HCT116 (cell line): ENCODE results near the gene SEC61A1. TPM values are rescaled to one million over a fixed set of nuclear protein-coding genes. Genes with fewer than 3 reads are reported as not detected.

Experiments used
- ATAC-seq: fragments of 200-7000 bp; cut with Tn5 transposase; 2 replicates; pipeline ENCODE4 v1.9.1; 2020; ENCODE audit warnings: mild to moderate bottlenecking, moderate library complexity
- BruUV-seq: library from RNA; stranded (reverse); fragments of 400-500 nt; replicated peaks from 2 replicates; lab custom pipeline; 2021; lab: Mats Ljungman, UMichigan
- CTCF ChIA-PET: fragments of 300-600 bp; sonication (Branson Sonifier 250); formaldehyde crosslinking; loops from one replicate; lab custom pipeline; 2021; ENCODE audit warnings: antibody characterized with exemption; lab: Charles Lee
- POLR2A ChIA-PET: fragments of 300-600, 350-600 bp; sonication (Branson Sonifier 250); formaldehyde crosslinking; loops from one replicate; lab custom pipeline; 2021; ENCODE audit warnings: antibody characterized with exemption; lab: Charles Lee
- RAD21 ChIA-PET, 2 experiments: fragments of 300-600 bp; sonication (Branson Sonifier 250); formaldehyde crosslinking; loops; one replicate each; lab custom pipeline; 2023; ENCODE audit warnings: low total read pairs in 2 of 2; ENCODE audit not compliant: uncharacterized antibody in 2 of 2, unreplicated experiment in 2 of 2, low non-redundant PET in 1 of 2; lab: Charles Lee
- DNase-seq: peaks from one replicate; pipeline ENCODE4 v3.0.0-alpha.2; 2010; ENCODE audit warnings: low read depth, low spot score
- H2AFZ ChIP-seq: fragments of 200-600 bp; shearing (Covaris generic), sonication (generic); 2 replicates; pipeline ENCODE4 v1.6.1; 2017; ENCODE audit warnings: low read depth, mixed run types, mixed read lengths, antibody characterized with exemption, low read length; ENCODE audit not compliant: poor library complexity, severe bottlenecking
- H3K27ac ChIP-seq: 2 replicates; pipeline ENCODE4 v1.5.1; 2012; ENCODE audit warnings: low read depth, low read length
- H3K27me3 ChIP-seq: fragments of 200-600 bp; sonication (generic); 2 replicates; pipeline ENCODE4 v1.6.1; 2016; ENCODE audit warnings: mixed run types, low read length, mixed read lengths; ENCODE audit not compliant: insufficient read depth
- H3K36me3 ChIP-seq, 2 experiments: fragments of 200-500 bp in 1 of 2; fragments of 200-600 bp in 1 of 2; sonication (Bioruptor generic) in 1 of 2; sonication (generic) in 1 of 2; 2 replicates each; pipeline versions ENCODE4 v1.5.1 to v1.6.1; 2014 to 2016; ENCODE audit warnings: low read length in 2 of 2, inconsistent platforms in 1 of 2, mixed read lengths in 1 of 2, mixed run types in 1 of 2; ENCODE audit not compliant: insufficient read depth in 2 of 2, control insufficient read depth in 1 of 2
- H3K4me1 ChIP-seq, 2 experiments: fragments of 200-600 bp in 1 of 2; sonication (generic) in 1 of 2; 2 replicates each; pipeline versions ENCODE4 v1.5.1 to v1.6.1; 2012 to 2017; ENCODE audit warnings: low read length in 2 of 2, inconsistent platforms in 1 of 2, mild to moderate bottlenecking in 1 of 2, mixed read lengths in 1 of 2, mixed run types in 1 of 2, moderate library complexity in 1 of 2; ENCODE audit not compliant: insufficient read depth in 2 of 2, control insufficient read depth in 1 of 2
- H3K4me2 ChIP-seq: fragments of 200-600 bp; sonication (generic); 2 replicates; pipeline ENCODE4 v1.6.1; 2017; ENCODE audit warnings: mixed run types, low read length, mixed read lengths
- H3K4me3 ChIP-seq, 2 experiments: fragments of 200-600 bp in 1 of 2; sonication (generic) in 1 of 2; replicated peaks in 1 of 2; 2 replicates each; pipeline ENCODE4 v1.5.1; 2011 to 2016; ENCODE audit warnings: low read length in 2 of 2, control low read depth in 1 of 2, low read depth in 1 of 2, mild to moderate bottlenecking in 1 of 2, mixed read lengths in 1 of 2, mixed run types in 1 of 2
- H3K79me2 ChIP-seq: fragments of 200-600 bp; sonication (generic); 2 replicates; pipeline ENCODE4 v1.6.1; 2017; ENCODE audit warnings: mild to moderate bottlenecking, mixed run types, low read length, moderate library complexity, mixed read lengths; ENCODE audit not compliant: insufficient read depth
- H3K9ac ChIP-seq: fragments of 200-600 bp; sonication (generic); 2 replicates; pipeline ENCODE4 v1.6.1; 2016; ENCODE audit warnings: low read length, mixed read lengths
- H3K9me2 ChIP-seq: fragments of 200-600 bp; sonication (generic), shearing (Covaris generic); 2 replicates; pipeline ENCODE4 v1.6.1; 2017; ENCODE audit warnings: mixed run types, mild to moderate bottlenecking, moderate library complexity; ENCODE audit not compliant: insufficient read depth
- H3K9me3 ChIP-seq, 2 experiments: fragments of 200-500 bp in 1 of 2; fragments of 200-600 bp in 1 of 2; sonication (Bioruptor generic) in 1 of 2; sonication (generic) in 1 of 2; 2 replicates each; pipeline ENCODE4 v1.6.1; 2014 to 2017; ENCODE audit warnings: low read length in 2 of 2, mixed read lengths in 2 of 2, inconsistent platforms in 1 of 2, low read depth in 1 of 2, mild to moderate bottlenecking in 1 of 2, mixed run types in 1 of 2, moderate library complexity in 1 of 2; ENCODE audit not compliant: control insufficient read depth in 1 of 2, insufficient read depth in 1 of 2
- H4K20me1 ChIP-seq: fragments of 200-600 bp; sonication (generic), shearing (Covaris generic); 2 replicates; pipeline ENCODE4 v1.6.1; 2017; ENCODE audit warnings: mixed run types, mild to moderate bottlenecking, moderate library complexity; ENCODE audit not compliant: insufficient read depth
- CBX3 ChIP-seq: IDR thresholded peaks from 2 replicates; pipeline ENCODE4 v1.6.1; 2012; ENCODE audit warnings: low read depth
- EGR1 ChIP-seq: IDR thresholded peaks from 2 replicates; pipeline ENCODE4 v1.6.1; 2012; ENCODE audit warnings: low read depth
- ELF1 ChIP-seq: IDR thresholded peaks from 2 replicates; pipeline ENCODE4 v1.6.1; 2012; ENCODE audit warnings: low read depth, borderline replicate concordance
- EZH2 ChIP-seq: fragments of 200-600 bp; sonication (generic); IDR thresholded peaks from 2 replicates; pipeline ENCODE4 v1.6.1; 2017; ENCODE audit warnings: antibody characterized with exemption, mixed run types
- EZH2phosphoT487 ChIP-seq: fragments of 200-600 bp; IDR thresholded peaks from 2 replicates; pipeline ENCODE4 v1.6.1; 2018; ENCODE audit warnings: antibody characterized with exemption, borderline replicate concordance
- FOSL1 ChIP-seq: IDR thresholded peaks from 2 replicates; pipeline ENCODE4 v1.6.1; 2012; ENCODE audit warnings: low read depth
- POLR2A ChIP-seq: IDR thresholded peaks from 2 replicates; pipeline ENCODE4 v1.7.0; 2011; ENCODE audit warnings: borderline replicate concordance; ENCODE audit not compliant: insufficient read depth, insufficient read length; ENCODE audit errors: extremely low read depth
- SIN3A ChIP-seq: IDR thresholded peaks from 2 replicates; pipeline ENCODE4 v1.6.1; 2012; ENCODE audit warnings: low read depth
- SP1 ChIP-seq: IDR thresholded peaks from 2 replicates; pipeline ENCODE4 v1.6.1; 2012; ENCODE audit warnings: low read depth
- SRF ChIP-seq: IDR thresholded peaks from 2 replicates; pipeline ENCODE4 v1.6.1; 2012; ENCODE audit warnings: low read depth
- TCF7L2 ChIP-seq: IDR thresholded peaks from 2 replicates; pipeline ENCODE4 v1.7.0; 2011; ENCODE audit warnings: borderline replicate concordance, inconsistent platforms; ENCODE audit not compliant: insufficient read depth, insufficient read length; ENCODE audit errors: extremely low read depth
- YY1 ChIP-seq: IDR thresholded peaks from 2 replicates; pipeline ENCODE4 v1.6.1; 2011; ENCODE audit warnings: low read length, low read depth, moderate library complexity, mild to moderate bottlenecking; ENCODE audit not compliant: insufficient replicate concordance; ENCODE audit errors: extremely low read depth
- ZFX ChIP-seq: fragments of 450-650 bp; IDR thresholded peaks from 2 replicates; pipeline ENCODE4 v1.6.1; 2017
- ZNF274 ChIP-seq: fragments of 200-500 bp; sonication (Bioruptor generic); IDR thresholded peaks from 2 replicates; pipeline ENCODE4 v1.6.1; 2014; ENCODE audit warnings: mild to moderate bottlenecking, low read depth, low read length, inconsistent platforms
- intact Hi-C: fragments of 100-400 bp; cut with micrococcal nuclease; formaldehyde crosslinking; loops from 2 replicates; pipeline ENCODE4 v1.10.0; 2022
- total RNA-seq: library from RNA; stranded (reverse); gene quantifications from one replicate; pipeline ENCODE4 v1.2.1, GENCODE V29; 2021; ENCODE audit not compliant: unreplicated experiment
- TF ChIP-seq, protein P1 (sequence below): IDR thresholded peaks from 2 replicates; pipeline ENCODE4 v1.6.1; 2012
- TF ChIP-seq, protein P2 (sequence below), 3 experiments: fragments of 200-600 bp in 1 of 3; sonication (generic) in 1 of 3; IDR thresholded peaks in 2 of 3; conservative IDR thresholded peaks in 1 of 3; 2 replicates each; pipeline ENCODE4 v1.5.1; 2012 to 2017; ENCODE audit warnings: low read depth in 2 of 3, low read length in 2 of 3, antibody characterized with exemption in 1 of 3, borderline replicate concordance in 1 of 3, control low read depth in 1 of 3, mild to moderate bottlenecking in 1 of 3, mixed read lengths in 1 of 3, mixed run types in 1 of 3, moderate library complexity in 1 of 3; ENCODE audit not compliant: insufficient read depth in 1 of 3
- TF ChIP-seq, protein P3 (sequence below): IDR thresholded peaks from 2 replicates; pipeline ENCODE4 v1.6.1; 2011; ENCODE audit warnings: mild to moderate bottlenecking, low read length, moderate library complexity; ENCODE audit not compliant: insufficient replicate concordance; ENCODE audit errors: extremely low read depth

SEC61A1 gene
- total RNA-seq, 1 experiment from 2014 or later: 176 TPM

DNA sequence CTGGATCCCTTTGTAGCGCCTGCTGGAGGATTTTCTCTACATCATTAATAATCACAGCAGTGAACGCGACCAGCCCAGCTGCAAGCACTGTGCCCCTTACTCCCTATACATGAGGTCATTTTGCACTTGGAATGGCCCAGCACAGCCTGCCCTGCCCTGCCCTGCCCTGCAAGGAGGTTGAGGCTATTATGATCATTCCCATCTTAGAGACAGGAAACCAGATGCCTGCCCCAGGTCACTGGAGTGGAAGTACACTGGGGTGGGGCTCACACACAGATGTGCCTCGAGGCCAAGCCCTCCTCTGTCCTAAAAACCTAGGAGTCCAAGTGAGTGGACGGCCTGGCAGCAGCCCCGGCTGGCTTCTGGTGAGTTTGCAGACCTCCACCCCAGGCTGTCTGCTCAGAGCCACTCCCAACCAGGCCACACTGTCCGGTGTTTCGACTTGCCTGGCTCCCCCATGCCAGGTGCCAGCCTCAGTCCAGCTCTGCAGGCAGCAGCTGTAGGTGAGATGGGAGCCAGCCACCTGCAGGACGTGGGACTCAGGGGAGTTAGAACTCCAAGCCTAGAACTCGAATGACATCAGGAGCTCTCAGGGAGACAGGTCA is 30.4 kb upstream of the SEC61A1 start:
- no peak overlapping the region for H3K27ac ChIP-seq
- no peak for ATAC-seq
- H3K4me2 ChIP-seq: no peak overlapping the region
- H3K9me2 ChIP-seq: no peaks in the 10 kb centered on the region
- ChIA-PET RAD21 (no interaction called here), CTCF (no interaction called here)
- H3K4me3 ChIP-seq: no peak overlapping the region
- no peaks in the 10 kb centered on the region for H4K20me1 ChIP-seq
- no peaks in the 10 kb centered on the region for H3K27me3 ChIP-seq
- no peaks in the 10 kb centered on the region for H3K79me2 ChIP-seq
- no peak for DNase-seq
- TF ChIP-seq CBX3: no peak
- no peak for TF ChIP-seq SRF
- no peak for TF ChIP-seq ZNF274
- no peak for TF ChIP-seq EZH2
- TF ChIP-seq POLR2A: no peak
- TF ChIP-seq SIN3A: no peak
- TF ChIP-seq, protein P1, sequence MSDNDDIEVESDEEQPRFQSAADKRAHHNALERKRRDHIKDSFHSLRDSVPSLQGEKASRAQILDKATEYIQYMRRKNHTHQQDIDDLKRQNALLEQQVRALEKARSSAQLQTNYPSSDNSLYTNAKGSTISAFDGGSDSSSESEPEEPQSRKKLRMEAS: no peak
- TF ChIP-seq SP1: no peak
- no peak for TF ChIP-seq ELF1
- no peak for TF ChIP-seq FOSL1
- TF ChIP-seq ZFX: no peak
- no peak for TF ChIP-seq EZH2phosphoT487
- TF ChIP-seq, protein P2, sequence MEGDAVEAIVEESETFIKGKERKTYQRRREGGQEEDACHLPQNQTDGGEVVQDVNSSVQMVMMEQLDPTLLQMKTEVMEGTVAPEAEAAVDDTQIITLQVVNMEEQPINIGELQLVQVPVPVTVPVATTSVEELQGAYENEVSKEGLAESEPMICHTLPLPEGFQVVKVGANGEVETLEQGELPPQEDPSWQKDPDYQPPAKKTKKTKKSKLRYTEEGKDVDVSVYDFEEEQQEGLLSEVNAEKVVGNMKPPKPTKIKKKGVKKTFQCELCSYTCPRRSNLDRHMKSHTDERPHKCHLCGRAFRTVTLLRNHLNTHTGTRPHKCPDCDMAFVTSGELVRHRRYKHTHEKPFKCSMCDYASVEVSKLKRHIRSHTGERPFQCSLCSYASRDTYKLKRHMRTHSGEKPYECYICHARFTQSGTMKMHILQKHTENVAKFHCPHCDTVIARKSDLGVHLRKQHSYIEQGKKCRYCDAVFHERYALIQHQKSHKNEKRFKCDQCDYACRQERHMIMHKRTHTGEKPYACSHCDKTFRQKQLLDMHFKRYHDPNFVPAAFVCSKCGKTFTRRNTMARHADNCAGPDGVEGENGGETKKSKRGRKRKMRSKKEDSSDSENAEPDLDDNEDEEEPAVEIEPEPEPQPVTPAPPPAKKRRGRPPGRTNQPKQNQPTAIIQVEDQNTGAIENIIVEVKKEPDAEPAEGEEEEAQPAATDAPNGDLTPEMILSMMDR (IDR thresholded peaks at IDR 0.05 in 2 of 3, conservative IDR thresholded peaks at IDR 0.05 in 1 of 3; ENCODE audit: borderline replicate concordance in 1 of 3, insufficient read depth in 1 of 3, low read depth in 2 of 3, low read length in 2 of 3): no peak
- no peak for TF ChIP-seq YY1
- TF ChIP-seq, protein P3, sequence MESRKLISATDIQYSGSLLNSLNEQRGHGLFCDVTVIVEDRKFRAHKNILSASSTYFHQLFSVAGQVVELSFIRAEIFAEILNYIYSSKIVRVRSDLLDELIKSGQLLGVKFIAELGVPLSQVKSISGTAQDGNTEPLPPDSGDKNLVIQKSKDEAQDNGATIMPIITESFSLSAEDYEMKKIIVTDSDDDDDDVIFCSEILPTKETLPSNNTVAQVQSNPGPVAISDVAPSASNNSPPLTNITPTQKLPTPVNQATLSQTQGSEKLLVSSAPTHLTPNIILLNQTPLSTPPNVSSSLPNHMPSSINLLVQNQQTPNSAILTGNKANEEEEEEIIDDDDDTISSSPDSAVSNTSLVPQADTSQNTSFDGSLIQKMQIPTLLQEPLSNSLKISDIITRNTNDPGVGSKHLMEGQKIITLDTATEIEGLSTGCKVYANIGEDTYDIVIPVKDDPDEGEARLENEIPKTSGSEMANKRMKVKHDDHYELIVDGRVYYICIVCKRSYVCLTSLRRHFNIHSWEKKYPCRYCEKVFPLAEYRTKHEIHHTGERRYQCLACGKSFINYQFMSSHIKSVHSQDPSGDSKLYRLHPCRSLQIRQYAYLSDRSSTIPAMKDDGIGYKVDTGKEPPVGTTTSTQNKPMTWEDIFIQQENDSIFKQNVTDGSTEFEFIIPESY: no peak
- no peak for TF ChIP-seq EGR1
- no peak for TF ChIP-seq TCF7L2
- TF ChIP-seq, all 23 proteins: peak for 0
- H3K4me1 ChIP-seq: no peaks in the 10 kb centered on the region
- H3K9ac ChIP-seq: no peak overlapping the region
- no peaks in the 10 kb centered on the region for H3K36me3 ChIP-seq
- BruUV-seq: no TSS peak
- intact Hi-C loops: no loop called here
- POLR2A ChIA-PET: no interaction called here
- H3K9me3 ChIP-seq: no peaks in the 10 kb centered on the region
- H2AFZ ChIP-seq: no peak overlapping the region
